Measurements from ENCODE around the gene SDCBP2. TPM values are rescaled to one million over a fixed set of nuclear protein-coding genes. Genes with fewer than 3 reads are reported as not detected.

SDCBP2 gene
- total RNA-seq, 2 donors from 2014 or later = 2.9 to 3.9 TPM

GRCh38 chr20:1287787-1288569 is 41.0 kb downstream of the SDCBP2 start:
- DNase-seq (ENCODE audit: low spot score) = no peak
- no peak overlapping the region for H3K4me3 ChIP-seq
- H3K27ac ChIP-seq = no peak overlapping the region
- H3K9me3 ChIP-seq = no peaks in the 10 kb centered on the region
- peaks cover 0 to 6% of the 10 kb centered on the region in 2 donors for H3K4me1 ChIP-seq
- no peaks in the 10 kb centered on the region for H3K36me3 ChIP-seq
- H3K27me3 ChIP-seq = no peaks in the 10 kb centered on the region
- TF ChIP-seq CTCF (IDR thresholded peaks at IDR 0.05) = no peak

GRCh38 chr20:1287306-1287705 is 41.6 kb downstream of the SDCBP2 start:
- no peak overlapping the region for H3K4me3 ChIP-seq
- no peaks in the 10 kb centered on the region for H3K9me3 ChIP-seq
- H3K36me3 ChIP-seq = no peaks in the 10 kb centered on the region
- peaks cover 0 to 6% of the 10 kb centered on the region in 2 donors for H3K4me1 ChIP-seq
- no peak for DNase-seq (ENCODE audit: low spot score)
- no peak for TF ChIP-seq CTCF (IDR thresholded peaks at IDR 0.05)
- H3K27me3 ChIP-seq = no peaks in the 10 kb centered on the region
- no peak overlapping the region for H3K27ac ChIP-seq

DNA sequence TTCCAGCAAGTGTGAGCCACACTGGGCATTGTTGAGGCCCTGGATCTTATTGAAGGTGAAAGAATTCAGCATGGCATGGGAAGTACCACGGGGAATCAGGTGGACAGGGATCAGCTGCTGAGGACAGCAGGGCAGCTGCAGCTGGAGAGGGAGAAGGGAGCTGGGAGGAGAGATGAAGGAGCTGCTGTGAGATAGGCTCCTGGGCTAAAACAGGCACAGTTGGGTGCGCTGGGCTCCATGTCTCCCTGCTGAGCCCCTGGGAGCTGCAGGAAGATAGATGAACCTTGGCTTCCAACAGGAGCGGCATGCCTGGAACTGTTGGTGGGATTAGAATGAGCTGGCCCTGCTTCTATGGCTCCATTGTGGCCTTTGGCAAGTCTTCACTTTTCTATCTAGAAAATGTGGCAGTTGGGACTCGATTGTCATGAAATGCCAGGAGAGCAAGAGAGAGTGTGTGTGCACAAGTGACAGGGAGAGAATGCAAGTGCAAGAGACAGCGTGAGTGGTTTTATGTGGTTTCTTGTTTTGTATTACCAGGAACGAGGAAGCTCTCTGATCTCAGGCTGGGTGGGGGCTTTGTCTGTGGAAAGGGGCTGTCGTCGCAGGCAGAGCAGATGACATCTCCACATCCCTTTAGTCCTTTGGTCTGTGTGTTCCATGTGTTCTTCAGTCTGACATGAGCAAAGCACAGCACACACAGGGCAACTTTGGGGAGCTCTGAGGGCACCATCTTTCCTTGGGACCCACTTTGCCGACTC is 42.5 kb downstream of the SDCBP2 start:
- Histone ChIP-seq H3K4me1 (peaks cover 0 to 4% of the 10 kb centered on the region in 2 donors), H3K27me3 (no peaks in the 10 kb centered on the region), H3K27ac (no peak overlapping the region), H3K4me3 (no peak overlapping the region), H3K9me3 (no peaks in the 10 kb centered on the region), H3K36me3 (no peaks in the 10 kb centered on the region)
- no peak for DNase-seq (ENCODE audit: low spot score)
- TF ChIP-seq CTCF (IDR thresholded peaks at IDR 0.05) = no peak

DNA sequence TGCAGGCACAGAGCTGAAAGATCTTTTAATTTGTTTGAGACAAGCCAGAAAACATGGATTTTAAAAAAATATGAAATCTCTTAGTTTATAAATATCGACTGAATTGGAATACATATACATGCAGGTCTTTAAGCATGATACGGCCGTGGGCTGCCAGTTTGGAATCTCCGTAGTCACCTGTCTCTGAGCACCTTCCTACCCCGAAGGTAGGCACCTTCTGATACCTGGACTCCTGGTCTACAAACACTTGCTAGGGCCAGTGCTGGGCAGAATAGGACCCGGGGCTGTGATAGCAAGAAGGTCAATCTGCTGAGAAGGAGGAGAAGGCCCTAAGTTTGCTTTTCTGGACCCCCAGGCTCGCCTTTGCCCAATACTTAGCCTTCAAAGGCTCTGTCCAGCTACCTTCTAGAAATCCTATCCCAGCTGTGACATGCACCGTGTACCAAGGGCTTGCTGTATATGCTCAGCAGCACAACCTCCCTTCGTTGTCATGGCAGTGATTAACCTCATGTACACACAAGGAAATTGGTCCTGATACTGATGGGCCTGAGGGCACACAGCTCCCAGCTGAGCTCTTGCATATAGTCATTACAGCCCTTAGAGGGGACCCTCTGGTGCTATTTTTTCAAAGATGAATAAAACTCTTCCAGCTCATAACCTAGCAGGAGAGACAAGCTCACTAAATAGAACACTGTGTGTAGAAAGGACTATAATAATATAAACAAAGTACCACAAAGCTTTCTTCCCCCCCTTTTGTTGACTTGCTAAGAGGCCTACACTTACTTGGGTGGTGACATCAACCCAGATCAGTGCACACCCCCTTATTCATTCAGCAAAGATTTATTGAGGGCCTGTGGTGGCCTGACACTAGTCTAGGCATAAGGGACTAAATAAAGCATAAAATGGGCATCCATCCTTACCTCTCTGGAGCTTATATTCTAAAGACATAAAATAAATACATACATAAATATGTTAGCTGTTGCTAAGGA is 45.1 kb downstream of the SDCBP2 start:
- Histone ChIP-seq H3K9me3 (no peaks in the 10 kb centered on the region), H3K36me3 (no peaks in the 10 kb centered on the region), H3K27ac (no peak overlapping the region), H3K4me1 (no peaks in the 10 kb centered on the region), H3K4me3 (no peak overlapping the region), H3K27me3 (no peaks in the 10 kb centered on the region)
- no peak for TF ChIP-seq CTCF (IDR thresholded peaks at IDR 0.05)
- DNase-seq (ENCODE audit: low spot score) = no peak

DNA sequence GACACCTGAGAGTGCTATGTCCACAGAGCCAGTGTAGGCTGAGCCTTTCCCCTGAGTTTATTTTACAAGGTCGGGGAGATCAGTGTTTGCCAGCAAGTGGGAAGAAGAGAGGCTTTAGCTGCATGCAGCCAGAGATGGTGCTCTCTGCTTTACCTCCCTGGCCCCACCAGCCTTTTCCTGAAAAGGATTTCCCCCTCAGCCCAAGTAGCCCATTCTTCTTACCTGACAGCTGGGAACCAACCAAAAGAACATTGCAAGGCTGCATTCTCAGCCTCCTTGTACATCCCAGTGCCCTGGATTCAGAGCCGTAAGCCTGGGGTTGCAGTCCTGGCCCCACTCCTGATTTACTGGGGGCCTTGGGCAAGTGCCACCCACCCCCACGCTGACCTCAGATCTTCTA is 46.0 kb downstream of the SDCBP2 start:
- Histone ChIP-seq H3K27me3 (no peaks in the 10 kb centered on the region), H3K9me3 (no peaks in the 10 kb centered on the region), H3K4me3 (no peak overlapping the region), H3K36me3 (no peaks in the 10 kb centered on the region), H3K27ac (no peak overlapping the region), H3K4me1 (no peaks in the 10 kb centered on the region)
- DNase-seq (ENCODE audit: low spot score) = no peak
- TF ChIP-seq CTCF (IDR thresholded peaks at IDR 0.05) = no peak

Measured in right atrium auricular region (tissue), 2 donors.